GM12878 (cell line): ENCODE results near the gene RALGAPA2. TPM values are rescaled to one million over a fixed set of nuclear protein-coding genes. Genes with fewer than 3 reads are reported as not detected.
A peak's percentile ranks its signal among the peaks of the same experiment; 100 is the strongest.

Experiments used
- ATF2 ChIP-seq: IDR thresholded peaks from 2 replicates; pipeline ENCODE4 v1.6.1; 2012; ENCODE audit warnings: low read length, inconsistent platforms
- BMI1 ChIP-seq: fragments of 450-650 bp; IDR thresholded peaks from 2 replicates; pipeline ENCODE4 v1.6.1; 2016; ENCODE audit warnings: mild to moderate bottlenecking, moderate library complexity, borderline replicate concordance
- CBFB ChIP-seq: IDR thresholded peaks from 2 replicates; pipeline ENCODE4 v1.6.1; 2016; ENCODE audit warnings: antibody characterized with exemption, low read depth
- CHD1 ChIP-seq: IDR thresholded peaks from 2 replicates; pipeline ENCODE4 v1.6.1; 2012; ENCODE audit warnings: low read depth, low read length, improper control_type of control experiment
- E2F4 ChIP-seq: IDR thresholded peaks from 2 replicates; pipeline ENCODE4 v1.6.1; 2012; ENCODE audit warnings: low read depth, low read length, improper control_type of control experiment
- E2F8 ChIP-seq: fragments of 450-650 bp; IDR thresholded peaks from 2 replicates; pipeline ENCODE4 v1.6.1; 2018; ENCODE audit warnings: mild to moderate bottlenecking, low read depth, moderate library complexity; ENCODE audit not compliant: partially characterized antibody
- EP300 ChIP-seq, 2 experiments: fragments of 150-350 bp in 1 of 2; IDR thresholded peaks; 2 replicates each; pipeline ENCODE4 v1.6.1; 2011 to 2012; ENCODE audit warnings: low read depth in 2 of 2, low read length in 2 of 2, borderline replicate concordance in 1 of 2, improper control_type of control experiment in 1 of 2, inconsistent platforms in 1 of 2; ENCODE audit not compliant: control insufficient read depth in 1 of 2
- ESRRA ChIP-seq: IDR thresholded peaks from 2 replicates; pipeline ENCODE4 v1.6.1; 2012; ENCODE audit warnings: mild to moderate bottlenecking, low read length, improper control_type of control experiment
- IKZF2 ChIP-seq, 2 experiments: fragments of 450-650 bp; IDR thresholded peaks; 2 replicates each; pipeline ENCODE4 v1.6.1; 2017; ENCODE audit warnings: mild to moderate bottlenecking in 2 of 2, moderate library complexity in 2 of 2
- JUNB ChIP-seq: IDR thresholded peaks from 2 replicates; pipeline ENCODE4 v1.6.1; 2016; ENCODE audit warnings: antibody characterized with exemption, mild to moderate bottlenecking
- MXI1 ChIP-seq: fragments of 150-350 bp; IDR thresholded peaks from 2 replicates; pipeline ENCODE4 v1.6.1; 2011; ENCODE audit warnings: low read depth, mild to moderate bottlenecking, inconsistent platforms, low read length, improper control_type of control experiment
- NBN ChIP-seq: fragments of 450-650 bp; IDR thresholded peaks from 2 replicates; pipeline ENCODE4 v1.6.1; 2016
- NFIC ChIP-seq: IDR thresholded peaks from 2 replicates; pipeline ENCODE4 v1.6.1; 2012; ENCODE audit warnings: low read depth, mild to moderate bottlenecking, inconsistent platforms, low read length, moderate library complexity
- NFXL1 ChIP-seq: fragments of 450-650 bp; IDR thresholded peaks from 2 replicates; pipeline ENCODE4 v1.6.1; 2017; ENCODE audit warnings: antibody characterized with exemption, mild to moderate bottlenecking, borderline replicate concordance
- POU2F2 ChIP-seq: IDR thresholded peaks from 3 replicates; pipeline ENCODE4 v1.6.1; 2011; ENCODE audit warnings: low read depth, mild to moderate bottlenecking, low read length, borderline replicate concordance
- RAD51 ChIP-seq: fragments of 450-650 bp; IDR thresholded peaks from 2 replicates; pipeline ENCODE4 v1.6.1; 2016; ENCODE audit warnings: moderate library complexity, mild to moderate bottlenecking, inconsistent platforms
- REST ChIP-seq: IDR thresholded peaks from 2 replicates; pipeline ENCODE4 v1.6.1; 2012; ENCODE audit warnings: mild to moderate bottlenecking, low read depth, low read length
- RUNX3 ChIP-seq: IDR thresholded peaks from 2 replicates; pipeline ENCODE4 v1.6.1; 2012; ENCODE audit warnings: low read length, inconsistent platforms
- SP1 ChIP-seq: IDR thresholded peaks from one replicate; pipeline ENCODE4 v1.6.1; 2011; ENCODE audit warnings: low read depth, low read length
- TAF1 ChIP-seq: IDR thresholded peaks from 2 replicates; pipeline ENCODE4 v1.6.1; 2011; ENCODE audit warnings: mild to moderate bottlenecking, low read depth, low read length, borderline replicate concordance
- TARDBP ChIP-seq: IDR thresholded peaks from 2 replicates; pipeline ENCODE4 v1.6.1; 2016; ENCODE audit warnings: borderline replicate concordance
- TBL1XR1 ChIP-seq: IDR thresholded peaks from 2 replicates; pipeline ENCODE4 v1.6.1; 2012; ENCODE audit warnings: low read depth, low read length, improper control_type of control experiment
- TCF12 ChIP-seq: IDR thresholded peaks from 2 replicates; pipeline ENCODE4 v1.6.1; 2011; ENCODE audit warnings: low read depth, mild to moderate bottlenecking, low read length
- ZBED1 ChIP-seq: IDR thresholded peaks from 2 replicates; pipeline ENCODE4 v1.6.1; 2016; ENCODE audit warnings: borderline replicate concordance
- ZNF207 ChIP-seq: fragments of 450-650 bp; IDR thresholded peaks from 2 replicates; pipeline ENCODE4 v1.6.1; 2014; ENCODE audit warnings: antibody characterized with exemption, mild to moderate bottlenecking, borderline replicate concordance
- polyA plus RNA-seq, 11 experiments: library from polyadenylated mRNA; depleted of rRNA in 4 of 11; unstranded in 6 of 11; stranded (reverse) in 5 of 11; fragments of >200 nt; fragmentation: Nextera tagmentation in 4 of 11; fragmentation: Illumina TruSeq in 1 of 11; extraction: Ambion mirVana in 4 of 11; extraction: Trizol in 1 of 11; gene quantifications; 1 replicate in 1 of 11; 2 replicates in 10 of 11; pipeline versions ENCODE4 v1.2.1 to v1.2.3, GENCODE V29; 2011 to 2016; ENCODE audit warnings: inconsistent platforms in 2 of 11, missing spikeins in 2 of 11, low read depth in 1 of 11
- total RNA-seq, 4 experiments: library from RNA; depleted of rRNA in 3 of 4; stranded (reverse); fragments of >200 nt in 3 of 4; fragmentation: Illumina TruSeq in 1 of 4; extraction: Trizol in 1 of 4; gene quantifications; 2 replicates each; pipeline versions ENCODE4 v1.2.1 to v1.2.3, GENCODE V29; 2013 to 2021

RALGAPA2 gene
- total and polyA plus RNA-seq, 10 of the 15 experiments (the other 5 are each of a cell fraction or from before 2014, with no cell fraction given), result 2.9 to 29.4 (median 19.6) TPM

- TF ChIP-seq E2F4 (no peak), CHD1 (no peak), TARDBP (no peak), NBN (peak; percentile 59; the same call in 1 of the 2 replicates), TBL1XR1 (no peak), NFXL1 (no peak), RUNX3 (peak; percentile 95), TAF1 (no peak), IKZF2 (IDR thresholded peaks at IDR 0.05) (peak; percentile 75 to 82), NFIC (peak; percentile 44; the same call in 1 of the 2 replicates), SP1 (peak; percentile 13), ZNF207 (no peak), BMI1 (no peak), E2F8 (no peak), ZBED1 (no peak), ATF2 (no peak; the same call in 1 of the 2 replicates), TCF12 (no peak), MXI1 (no peak), POU2F2 (peak; percentile 81; the same call in 2 of the 3 replicates), REST (no peak), RAD51 (no peak), ESRRA (no peak), JUNB (0 out of 2 replicates have a peak, but pooled peaks have one; percentile 8), EP300 (IDR thresholded peaks at IDR 0.05; ENCODE audit: borderline replicate concordance in 1 of 2, control insufficient read depth in 1 of 2, low read depth in 2 of 2, low read length in 2 of 2) (peak in 1 of 2 experiments; percentile 87; a peak in 2 of 4 replicates), CBFB (0 out of 2 replicates have a peak, but pooled peaks have one; percentile 47)
Measured at GRCh38 chr20:20668639-20669038, 43.8 kb downstream of the RALGAPA2 start (continued).
